Activated T-helper 2 cell treated with anti-CD3 and anti-CD28 coated beads, Interferon-gamma antibody, Interleukin-2, Interleukin-4, amounts not matched to agents 10 μg/mL and 5 μg/mL and 100 μg/mL, durations not matched to agents 14 hours and 24 hours and 36 hours (primary cell): Measurements from ENCODE around the gene ATAD3A. TPM values are rescaled to one million over a fixed set of nuclear protein-coding genes. Genes with fewer than 3 reads are reported as not detected.
"Not testable (repeated sequence)": the region's sequence is repeated elsewhere in the genome, so short reads cannot be mapped to it uniquely, and the experiment has no call there.

Experiments
- DNase-seq: peaks from one replicate; pipeline ENCODE4 v3.0.0; 2021; ENCODE audit warnings: low spot score
- H3K27ac Mint-ChIP-seq: one replicate; pipeline ENCODE4 v1.8.0; 2021; ENCODE audit warnings: mixed read lengths
- H3K27me3 Mint-ChIP-seq: one replicate; pipeline ENCODE4 v1.8.0; 2021; ENCODE audit warnings: low read depth, mixed read lengths
- H3K36me3 Mint-ChIP-seq: one replicate; pipeline ENCODE4 v1.8.0; 2021; ENCODE audit warnings: low read depth, mixed read lengths
- H3K4me1 Mint-ChIP-seq: one replicate; pipeline ENCODE4 v1.8.0; 2021; ENCODE audit warnings: low read depth, mixed read lengths
- H3K4me3 Mint-ChIP-seq: one replicate; pipeline ENCODE4 v1.8.0; 2021; ENCODE audit warnings: low read depth, mild to moderate bottlenecking, moderate library complexity, mixed read lengths
- H3K9me3 Mint-ChIP-seq: one replicate; pipeline ENCODE4 v1.8.0; 2021; ENCODE audit warnings: mixed read lengths
- intact Hi-C: fragments of 100-400 bp; cut with micrococcal nuclease; formaldehyde crosslinking; loops from one replicate; pipeline ENCODE4 v1.15.1; 2023
- total RNA-seq: library from RNA; stranded (reverse); gene quantifications from 2 replicates; pipeline ENCODE4 v1.2.3, GENCODE V29; 2022

Gene ATAD3A
- total RNA-seq, 1 donor from 2014 or later, result 78.5 TPM

GRCh38 chr1:1550591-1551432 is 38.9 kb downstream of the ATAD3A start:
- no peak overlapping the region for H3K4me3 Mint-ChIP-seq
- H3K27me3 Mint-ChIP-seq, result no peaks in the 10 kb centered on the region
- intact Hi-C loops, result no loop called here
- H3K4me1 Mint-ChIP-seq, result no peaks in the 10 kb centered on the region
- no peak for DNase-seq
- no peak overlapping the region for H3K27ac Mint-ChIP-seq
- H3K9me3 Mint-ChIP-seq, result no peaks in the 10 kb centered on the region
- peaks cover 7% of the 10 kb centered on the region for H3K36me3 Mint-ChIP-seq

- intact Hi-C loops, result no loop called here
- no peak for DNase-seq
- no peaks in the 10 kb centered on the region for H3K9me3 Mint-ChIP-seq
- H3K27ac Mint-ChIP-seq, result no peak overlapping the region
- peaks cover 7% of the 10 kb centered on the region for H3K36me3 Mint-ChIP-seq
- no peaks in the 10 kb centered on the region for H3K4me1 Mint-ChIP-seq
- H3K4me3 Mint-ChIP-seq, result no peak overlapping the region
- no peaks in the 10 kb centered on the region for H3K27me3 Mint-ChIP-seq
These were observed 39.7 kb downstream of the ATAD3A start for GRCh38 chr1:1551524-1552262.

- H3K9me3 Mint-ChIP-seq, result no peaks in the 10 kb centered on the region
- H3K4me1 Mint-ChIP-seq, result no peaks in the 10 kb centered on the region
- DNase-seq, result no peak
- H3K27me3 Mint-ChIP-seq, result no peaks in the 10 kb centered on the region
- H3K27ac Mint-ChIP-seq, result no peak overlapping the region
- peaks cover 7% of the 10 kb centered on the region for H3K36me3 Mint-ChIP-seq
- no peak overlapping the region for H3K4me3 Mint-ChIP-seq
- intact Hi-C loops, result no loop called here
These were observed 40.3 kb downstream of the ATAD3A start for GRCh38 chr1:1552263-1552639.

- no peaks in the 10 kb centered on the region for H3K4me1 Mint-ChIP-seq
- no peak overlapping the region for H3K4me3 Mint-ChIP-seq
- no peaks in the 10 kb centered on the region for H3K9me3 Mint-ChIP-seq
- H3K36me3 Mint-ChIP-seq, result peaks cover 4% of the 10 kb centered on the region
- intact Hi-C loops, result no loop called here
- DNase-seq, result no peak
- H3K27me3 Mint-ChIP-seq, result no peaks in the 10 kb centered on the region
- H3K27ac Mint-ChIP-seq, result no peak overlapping the region
These were observed 42.0 kb downstream of the ATAD3A start for GRCh38 chr1:1553821-1554494.

GRCh38 chr1:1554550-1554925 is 42.6 kb downstream of the ATAD3A start:
- no peaks in the 10 kb centered on the region for H3K9me3 Mint-ChIP-seq
- H3K4me3 Mint-ChIP-seq, result no peak overlapping the region
- no peak overlapping the region for H3K27ac Mint-ChIP-seq
- intact Hi-C loops, result no loop called here
- no peaks in the 10 kb centered on the region for H3K4me1 Mint-ChIP-seq
- peaks cover 6% of the 10 kb centered on the region for H3K36me3 Mint-ChIP-seq
- H3K27me3 Mint-ChIP-seq, result no peaks in the 10 kb centered on the region
- no peak for DNase-seq

GRCh38 chr1:1554926-1555915 is 43.3 kb downstream of the ATAD3A start:
- intact Hi-C loops, result no loop called here
- H3K4me3 Mint-ChIP-seq, result no peak overlapping the region
- H3K36me3 Mint-ChIP-seq, result peaks cover 7% of the 10 kb centered on the region
- H3K9me3 Mint-ChIP-seq, result no peaks in the 10 kb centered on the region
- H3K4me1 Mint-ChIP-seq, result no peaks in the 10 kb centered on the region
- no peak for DNase-seq
- H3K27me3 Mint-ChIP-seq, result no peaks in the 10 kb centered on the region
- H3K27ac Mint-ChIP-seq, result no peak overlapping the region

GRCh38 chr1:1556505-1556904 is 44.5 kb downstream of the ATAD3A start:
- Mint-ChIP-seq H3K4me1 (no peaks in the 10 kb centered on the region), H3K4me3 (no peak overlapping the region), H3K36me3 (peaks cover 14% of the 10 kb centered on the region), H3K27me3 (no peaks in the 10 kb centered on the region), H3K27ac (no peak overlapping the region), H3K9me3 (no peaks in the 10 kb centered on the region)
- intact Hi-C loops, result no loop called here
- no peak for DNase-seq

- H3K4me3 Mint-ChIP-seq, H3K27me3 Mint-ChIP-seq, H3K4me1 Mint-ChIP-seq, H3K9me3 Mint-ChIP-seq, H3K27ac Mint-ChIP-seq, DNase-seq, intact Hi-C loops: not testable (repeated sequence)
- H3K36me3 Mint-ChIP-seq, result peaks cover 18% of the 10 kb centered on the region
These were observed 45.0 kb downstream of the ATAD3A start for GRCh38 chr1:1556961-1557360.

GRCh38 chr1:1557688-1558087 is 45.7 kb downstream of the ATAD3A start:
- peaks cover 25% of the 10 kb centered on the region for H3K36me3 Mint-ChIP-seq
- intact Hi-C loops, H3K4me3 Mint-ChIP-seq, DNase-seq, H3K9me3 Mint-ChIP-seq, H3K27ac Mint-ChIP-seq, H3K27me3 Mint-ChIP-seq, H3K4me1 Mint-ChIP-seq: not testable (repeated sequence)

- Mint-ChIP-seq H3K27ac (no peak overlapping the region), H3K4me1 (no peaks in the 10 kb centered on the region), H3K9me3 (no peaks in the 10 kb centered on the region), H3K36me3 (peaks cover 29% of the 10 kb centered on the region), H3K27me3 (no peaks in the 10 kb centered on the region), H3K4me3 (no peak overlapping the region)
- DNase-seq, result no peak
- intact Hi-C loops, result no loop called here
These were observed 46.6 kb downstream of the ATAD3A start for GRCh38 chr1:1558591-1558990.

GRCh38 chr1:1559066-1559465 is 47.1 kb downstream of the ATAD3A start:
- Mint-ChIP-seq H3K27me3 (no peaks in the 10 kb centered on the region), H3K9me3 (no peaks in the 10 kb centered on the region), H3K36me3 (peaks cover 34% of the 10 kb centered on the region), H3K4me1 (no peaks in the 10 kb centered on the region), H3K27ac (no peak overlapping the region), H3K4me3 (no peak overlapping the region)
- intact Hi-C loops, result no loop called here
- DNase-seq, result no peak

- Mint-ChIP-seq H3K4me1 (no peaks in the 10 kb centered on the region), H3K36me3 (peaks cover 44% of the 10 kb centered on the region), H3K27me3 (no peaks in the 10 kb centered on the region), H3K9me3 (no peaks in the 10 kb centered on the region), H3K27ac (no peak overlapping the region), H3K4me3 (no peak overlapping the region)
- intact Hi-C loops, result no loop called here
- DNase-seq, result no peak
These were observed 48.2 kb downstream of the ATAD3A start for GRCh38 chr1:1560178-1560577.
